HG02678 (cell line): ENCODE data around the gene TBC1D22A.

Experiments used
- ATAC-seq: cut with Tn5 transposase; IDR thresholded peaks from one replicate; pipeline ENCODE4 v1.9.1; 2021; ENCODE audit warnings: mild to moderate bottlenecking, moderate library complexity; ENCODE audit not compliant: unreplicated experiment

The TBC1D22A gene

DNA sequence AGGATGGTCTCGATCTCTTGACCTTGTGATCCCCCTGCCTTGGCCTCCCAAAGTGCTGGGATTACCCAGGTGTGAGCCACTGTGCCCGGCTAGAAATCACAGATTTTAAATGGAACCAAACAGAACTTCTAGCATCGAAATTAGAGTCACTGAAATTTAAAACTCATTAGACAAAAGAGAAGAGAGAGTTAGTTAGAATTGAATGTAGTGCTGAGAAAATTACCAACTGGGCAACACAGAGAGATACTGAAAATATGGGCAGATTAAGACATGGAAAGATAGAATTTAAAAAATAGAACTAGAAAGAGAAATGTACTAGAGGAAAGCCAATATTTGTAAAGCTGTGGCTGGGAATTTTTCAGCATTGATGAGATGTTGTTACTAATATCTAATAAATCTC is 217.9 kb downstream of the TBC1D22A start:
- no peak for ATAC-seq

DNA sequence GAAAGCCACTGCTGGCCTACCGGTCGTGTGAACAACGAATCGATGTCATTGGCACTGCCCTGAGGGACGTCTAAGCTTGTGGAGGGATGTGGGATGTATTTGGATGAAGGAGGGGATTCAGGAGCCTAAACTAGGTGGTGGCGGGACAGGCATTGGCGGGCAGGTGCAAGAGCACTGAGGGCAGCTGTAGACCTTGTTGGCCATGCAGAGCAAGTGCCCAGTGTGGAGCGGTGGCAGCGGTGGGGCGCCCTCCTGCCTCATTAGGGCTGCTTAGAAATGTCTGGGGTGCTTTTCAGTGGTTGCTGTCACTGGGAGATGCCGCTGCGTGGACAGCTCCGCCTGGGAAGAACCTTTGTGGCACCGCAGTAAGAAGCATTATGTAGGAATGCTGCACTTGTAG is 220.2 kb downstream of the TBC1D22A start:
- no peak for ATAC-seq

DNA sequence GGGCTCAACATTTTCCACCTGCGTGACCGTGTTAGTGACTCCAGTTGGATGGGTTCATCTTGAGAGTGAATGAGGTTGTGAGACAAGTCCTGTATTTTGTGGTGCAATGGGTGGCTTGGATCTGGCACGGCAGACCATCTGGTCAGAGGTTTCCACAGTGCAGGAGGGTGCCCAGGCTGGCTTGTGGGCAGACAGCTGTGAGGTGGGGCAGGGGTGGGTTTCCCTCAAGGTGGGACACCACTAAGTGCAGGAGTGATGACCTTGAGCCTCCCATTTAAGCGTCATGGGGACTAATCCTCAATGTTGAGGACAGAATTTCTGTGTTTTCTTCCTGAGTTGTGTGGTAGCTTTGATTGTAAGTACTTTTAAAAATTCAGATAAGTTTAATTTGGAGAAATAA is 220.6 kb downstream of the TBC1D22A start:
- ATAC-seq = no peak

DNA sequence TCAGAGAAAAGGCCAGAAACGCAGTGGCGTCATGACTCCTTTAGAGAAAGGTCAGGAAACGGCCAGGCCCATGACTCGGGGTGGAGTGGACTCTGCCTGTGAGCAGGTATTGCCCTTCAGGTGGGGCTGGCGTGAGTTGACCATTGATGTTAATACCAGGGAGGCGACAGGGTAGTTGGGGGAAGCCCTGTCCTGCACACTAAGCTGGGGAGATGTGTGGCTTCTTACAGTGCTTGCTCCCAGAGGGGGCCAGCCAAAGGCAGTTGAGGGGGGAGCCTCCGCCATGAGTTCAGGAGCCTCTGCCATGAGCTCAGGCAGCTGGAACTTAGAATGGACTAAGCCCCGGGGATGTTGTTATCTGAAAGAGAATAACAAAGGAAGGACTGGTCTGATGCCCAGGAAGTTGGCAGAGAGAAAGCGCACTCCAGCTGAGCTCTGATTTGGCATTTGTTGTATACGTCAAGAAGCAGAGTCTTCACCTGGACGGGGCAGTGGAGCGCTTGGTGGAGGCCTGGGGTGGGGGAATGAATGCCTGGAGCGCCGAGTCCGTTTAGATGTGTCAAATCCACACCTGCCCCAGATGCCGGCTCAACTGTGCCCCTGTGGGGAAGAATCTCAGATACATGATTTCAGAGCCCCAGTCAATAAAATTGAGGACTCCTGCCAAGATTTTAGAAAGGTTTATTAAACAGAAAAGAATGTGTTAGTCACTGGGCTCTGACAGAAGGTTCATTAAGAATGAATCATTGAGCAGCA is 222.5 kb downstream of the TBC1D22A start:
- no peak for ATAC-seq

DNA sequence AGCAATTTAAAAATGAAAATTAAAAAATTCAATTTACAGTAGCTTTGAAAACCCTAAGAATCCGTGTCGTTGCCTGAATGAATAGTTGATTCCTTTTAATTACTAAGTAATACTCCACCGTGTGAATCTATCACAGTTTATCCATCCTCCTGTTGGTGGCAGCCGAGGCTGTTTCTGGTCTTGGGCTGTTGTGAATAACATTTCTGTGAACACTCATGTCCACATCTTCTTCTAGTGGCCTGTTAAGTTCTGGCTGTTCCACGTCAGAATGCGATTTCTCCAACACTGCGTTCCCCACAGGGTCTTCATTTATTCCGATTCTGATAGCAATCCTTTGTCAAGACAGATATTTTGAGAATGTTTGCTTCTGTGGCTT is 223.0 kb downstream of the TBC1D22A start:
- no peak for ATAC-seq

DNA sequence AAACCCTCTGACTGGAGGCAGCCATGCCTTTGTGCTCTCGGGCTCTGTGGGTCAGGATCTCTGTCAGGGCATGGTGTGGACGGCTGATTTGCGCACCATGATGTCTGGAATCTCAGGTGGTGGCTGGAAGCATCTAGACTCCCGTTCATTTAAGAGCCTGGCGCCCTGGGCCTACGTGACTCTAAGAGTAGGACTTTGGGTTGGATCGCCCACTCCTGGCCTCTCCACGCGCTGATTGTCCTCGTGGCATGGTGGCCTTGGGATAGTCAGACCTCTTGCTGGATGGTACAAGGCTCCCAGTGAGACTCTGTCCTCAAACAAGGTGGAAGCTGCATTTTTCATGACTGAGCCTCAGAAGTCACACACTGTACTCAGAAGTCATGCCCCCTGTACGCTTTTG is 224.3 kb downstream of the TBC1D22A start:
- ATAC-seq = no peak

DNA sequence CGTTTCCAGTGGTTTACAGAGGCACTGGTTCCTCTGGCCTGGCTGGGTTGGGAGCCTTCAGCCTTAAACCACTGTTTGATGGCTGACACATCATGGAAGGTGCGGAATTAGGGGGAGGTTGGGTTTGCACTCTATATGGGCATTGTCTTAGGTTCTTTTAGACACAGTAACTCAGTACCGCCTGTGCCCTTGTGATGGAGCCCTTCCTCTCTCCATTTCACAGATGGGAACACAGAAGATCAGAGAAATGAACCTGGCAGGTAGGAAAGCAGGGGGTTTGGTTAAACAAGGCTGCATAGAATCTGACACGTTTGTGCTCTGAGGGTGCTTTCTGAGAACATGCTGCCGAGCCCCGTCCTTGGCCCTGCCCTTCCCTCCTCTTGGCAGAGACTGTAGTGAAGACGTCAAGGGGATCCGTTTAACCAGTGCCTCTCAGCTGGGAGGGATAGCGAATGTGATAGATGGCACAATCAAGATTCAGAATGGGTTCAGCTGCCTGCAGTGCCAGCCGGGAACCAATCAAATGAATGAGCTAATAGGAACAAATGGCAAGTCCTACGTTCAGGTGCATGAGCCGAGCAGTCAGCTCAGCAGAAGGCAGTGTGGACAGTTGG is 228.6 kb downstream of the TBC1D22A start:
- ATAC-seq = no peak

DNA sequence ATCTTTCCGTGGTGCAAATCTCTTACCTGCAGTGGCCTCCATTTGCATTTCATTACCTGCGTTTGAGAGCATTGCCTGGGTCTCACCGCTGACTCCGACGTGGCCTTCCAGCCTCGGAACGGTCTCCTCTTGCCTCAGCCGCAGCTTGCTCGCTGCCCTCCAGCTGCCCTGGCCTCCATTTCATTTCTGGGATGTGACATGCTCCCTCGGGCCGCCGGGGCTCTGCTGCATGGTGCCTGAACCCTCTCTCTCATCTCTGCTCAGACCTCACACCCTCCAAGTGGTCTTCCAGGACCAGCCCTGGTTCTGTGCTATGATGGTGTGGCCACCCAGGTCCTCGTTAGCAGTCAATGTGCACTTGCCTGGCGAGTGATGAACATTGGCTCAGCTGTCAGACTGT is 229.2 kb downstream of the TBC1D22A start:
- no peak for ATAC-seq

DNA sequence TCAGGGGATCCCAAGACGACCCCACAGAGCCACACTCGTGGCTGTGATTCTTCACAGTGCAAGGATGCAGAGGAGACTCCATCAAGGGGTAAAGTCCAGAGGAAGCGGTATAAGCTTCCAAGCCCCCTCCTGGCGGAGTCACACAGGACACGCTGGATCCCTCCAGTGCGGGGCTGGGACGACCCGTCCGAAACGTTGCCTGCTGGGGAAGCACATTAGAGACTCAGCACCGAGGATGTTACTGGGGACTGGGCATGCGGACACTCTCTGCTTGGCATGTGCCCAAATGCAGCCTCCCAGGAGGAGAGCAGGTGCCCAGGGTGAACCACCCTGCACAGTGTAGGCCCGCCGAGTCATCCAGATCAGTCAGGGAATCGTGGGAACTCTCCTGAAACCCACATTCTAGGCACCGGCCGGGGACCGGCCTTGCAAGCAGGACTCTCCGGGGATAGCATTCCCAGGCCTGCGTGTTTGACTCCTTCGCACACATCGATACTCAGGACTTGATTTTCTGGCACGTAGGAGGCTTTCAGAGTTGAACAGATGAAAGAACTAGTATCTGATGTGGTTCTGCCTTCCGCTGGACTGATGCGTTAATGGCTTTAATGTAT is 229.8 kb downstream of the TBC1D22A start:
- ATAC-seq = no peak

DNA sequence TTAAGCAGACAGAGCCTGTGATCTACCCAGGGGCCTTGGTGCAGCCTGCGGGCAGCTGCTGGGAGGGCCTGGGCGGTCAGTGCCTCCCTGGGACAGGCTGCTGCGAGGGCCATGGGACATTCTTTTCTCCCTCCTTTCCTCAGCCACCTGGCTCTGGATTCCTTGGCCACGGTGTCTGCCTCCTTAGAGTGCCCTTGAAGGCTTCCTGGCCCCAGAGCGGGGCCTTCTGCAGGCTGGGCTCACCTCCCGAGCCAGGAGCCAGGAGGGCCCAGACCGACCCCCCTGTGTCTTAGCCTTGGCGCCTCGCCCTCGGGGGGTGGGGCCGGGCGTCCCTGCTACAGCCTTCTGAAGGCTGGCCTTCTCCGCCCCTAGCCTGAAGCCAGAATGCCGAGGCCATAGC is 231.2 kb downstream of the TBC1D22A start:
- no peak for ATAC-seq

DNA sequence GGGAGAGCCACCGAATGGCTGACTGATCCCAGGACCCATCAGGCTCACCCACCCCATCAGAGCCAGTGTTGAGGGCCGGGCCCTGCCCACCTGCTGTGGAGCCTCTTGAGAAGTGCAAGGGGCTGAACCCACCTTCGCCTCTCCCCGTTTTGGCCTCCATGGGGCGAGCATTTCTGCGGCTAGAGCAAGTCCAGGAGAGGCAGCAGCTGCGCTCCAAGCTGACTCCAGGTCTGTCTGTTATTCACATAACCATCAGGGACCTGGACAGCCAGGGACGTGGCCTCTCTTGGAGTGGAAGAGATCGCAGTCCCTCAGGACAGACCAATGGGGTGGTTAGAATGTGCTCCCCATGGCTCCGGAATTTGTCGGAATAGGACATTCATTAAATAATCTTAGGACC is 231.8 kb downstream of the TBC1D22A start:
- ATAC-seq = no peak

DNA sequence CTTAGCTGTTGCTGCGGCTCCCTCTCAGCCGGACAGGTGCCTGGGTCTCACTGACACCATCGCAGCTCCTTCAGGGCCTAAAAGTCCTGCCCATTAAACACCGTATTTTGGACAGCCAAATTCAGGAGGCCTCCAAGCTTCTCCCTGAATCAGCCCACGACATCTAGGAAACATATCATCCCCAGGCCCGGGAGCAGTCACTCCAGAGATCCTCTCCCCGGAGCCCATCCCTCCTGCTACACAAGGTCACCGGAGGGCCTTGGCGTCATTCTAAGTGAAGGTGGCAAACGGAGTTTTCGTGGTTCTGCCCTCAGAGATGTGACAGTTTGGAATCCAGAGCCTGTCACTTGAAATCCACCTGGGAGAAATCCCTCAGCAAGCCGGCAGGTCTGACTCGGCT is 232.5 kb downstream of the TBC1D22A start:
- ATAC-seq = no peak

DNA sequence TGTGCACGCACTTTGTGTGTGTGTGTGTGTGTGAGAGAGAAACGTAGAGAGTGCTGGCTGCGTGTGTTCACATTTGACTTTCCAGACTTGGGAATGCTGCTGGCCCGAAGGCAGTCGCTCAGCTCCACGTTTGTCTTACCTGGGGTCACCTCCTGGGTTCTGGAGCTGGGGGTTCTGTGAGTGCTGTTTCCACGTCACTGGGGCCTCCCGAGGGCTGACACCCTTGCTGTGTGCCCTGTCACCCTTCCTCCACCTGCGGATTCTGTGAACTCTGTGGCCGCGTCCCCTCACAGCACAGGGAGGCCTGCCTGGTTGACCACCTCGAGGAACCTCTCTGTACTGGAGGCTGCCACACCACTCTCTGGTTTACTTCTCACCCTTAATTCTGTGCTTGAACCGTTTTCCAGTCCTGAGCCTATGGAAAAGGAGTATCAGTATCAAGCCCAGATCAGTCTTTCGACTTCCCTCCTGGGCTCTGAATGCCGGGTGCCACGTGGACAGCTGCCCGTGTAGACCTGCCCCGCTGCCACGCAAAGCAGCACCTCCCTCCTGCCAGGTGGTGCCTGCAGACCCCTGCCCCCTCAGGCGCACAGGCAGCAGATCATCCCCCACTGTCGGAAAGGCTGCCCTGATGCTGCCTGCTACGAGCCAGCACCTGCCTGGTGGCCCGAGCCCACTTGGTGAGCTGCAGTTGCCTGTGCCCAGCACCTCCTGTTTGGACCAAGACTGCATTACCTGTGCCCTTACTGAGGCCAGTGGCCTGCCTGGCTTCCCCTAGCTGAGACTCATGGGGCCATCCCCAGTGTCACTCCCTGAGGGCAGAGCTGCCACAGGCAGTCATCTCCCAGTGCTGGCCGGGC is 233.3 kb downstream of the TBC1D22A start:
- no peak for ATAC-seq

DNA sequence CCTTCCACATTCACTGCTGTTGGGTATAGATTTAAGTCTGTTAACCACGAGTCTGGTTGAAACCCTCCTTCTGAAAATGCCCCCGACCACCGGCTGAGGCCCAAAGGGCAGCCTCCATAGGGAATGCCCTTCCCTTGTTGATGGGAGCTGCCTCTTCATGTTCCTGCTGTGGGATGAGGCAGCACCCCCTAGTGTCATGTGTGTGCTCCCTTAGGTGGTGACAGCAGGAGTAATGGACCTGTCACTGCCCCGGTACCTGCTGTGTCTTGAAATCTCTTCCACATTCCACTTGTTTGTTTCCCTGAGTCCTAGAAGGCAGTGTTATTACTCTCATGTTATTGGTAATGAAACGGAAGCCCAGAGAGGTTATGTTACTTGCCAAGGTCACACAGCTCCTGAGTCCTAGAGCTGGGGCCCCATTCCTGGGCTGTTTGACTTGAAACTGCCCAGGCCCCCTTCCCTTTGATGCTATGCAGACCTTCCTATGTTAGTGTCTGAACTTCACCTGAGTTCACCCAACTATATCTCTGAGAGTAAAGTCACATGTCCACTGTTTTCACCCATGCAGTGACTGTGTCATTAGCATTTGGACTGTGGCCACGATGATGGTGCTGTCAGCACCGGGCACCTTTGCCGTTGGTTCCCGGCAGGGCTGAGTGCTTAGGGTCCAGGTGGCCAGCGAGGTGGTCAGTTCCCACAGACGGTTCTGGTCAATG is 234.3 kb downstream of the TBC1D22A start:
- ATAC-seq = no peak

DNA sequence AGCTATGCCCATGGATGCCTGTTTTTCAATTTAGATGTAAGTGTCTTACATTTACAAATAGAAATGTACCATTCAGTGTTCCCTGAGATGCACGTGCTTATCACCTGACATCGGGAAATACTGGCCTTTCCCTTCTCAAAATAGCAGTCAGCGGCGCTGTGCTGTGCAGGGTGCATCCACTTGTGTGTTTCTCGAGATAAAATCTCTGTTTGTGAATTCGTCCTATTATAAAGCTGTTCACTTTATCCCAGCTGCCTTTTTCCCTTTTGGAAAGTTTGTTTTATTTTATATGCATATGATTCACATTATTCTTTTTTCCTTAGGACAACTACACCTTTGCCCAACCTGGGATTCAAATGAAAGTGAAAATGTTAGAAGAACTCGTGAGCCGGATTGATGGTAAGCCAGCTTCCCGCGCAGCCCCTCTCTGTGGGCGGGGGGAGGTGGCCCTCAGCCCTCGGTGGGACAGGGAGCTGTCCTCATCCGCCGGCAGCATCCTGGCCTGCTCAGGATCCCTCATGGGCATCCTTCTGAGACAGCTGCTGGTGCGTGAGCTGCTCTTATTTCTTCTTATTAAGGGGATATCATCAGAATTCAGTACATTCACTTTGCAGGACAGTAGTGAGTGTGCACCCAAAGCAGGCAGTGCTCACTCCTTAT is 235.0 kb downstream of the TBC1D22A start:
- ATAC-seq = no peak

DNA sequence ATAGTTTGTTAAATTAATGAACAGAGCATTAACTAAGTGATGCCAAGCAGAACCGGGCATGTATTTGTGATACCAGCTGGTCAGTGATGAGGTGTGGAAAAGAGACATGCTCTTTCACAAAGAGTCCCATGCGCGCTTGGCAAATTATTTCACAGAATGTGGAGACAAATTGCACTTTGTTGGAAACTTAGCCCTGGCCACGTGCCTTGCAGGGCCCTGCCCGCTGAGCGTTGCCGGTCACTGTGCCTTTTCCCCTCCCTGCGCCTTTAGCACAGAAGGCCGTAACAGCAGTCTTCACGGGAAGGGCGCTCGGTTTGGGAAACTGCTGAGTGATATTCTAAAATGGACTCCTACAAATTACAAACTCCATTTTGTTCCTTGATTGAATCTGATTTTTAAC is 235.9 kb downstream of the TBC1D22A start:
- ATAC-seq = no peak

DNA sequence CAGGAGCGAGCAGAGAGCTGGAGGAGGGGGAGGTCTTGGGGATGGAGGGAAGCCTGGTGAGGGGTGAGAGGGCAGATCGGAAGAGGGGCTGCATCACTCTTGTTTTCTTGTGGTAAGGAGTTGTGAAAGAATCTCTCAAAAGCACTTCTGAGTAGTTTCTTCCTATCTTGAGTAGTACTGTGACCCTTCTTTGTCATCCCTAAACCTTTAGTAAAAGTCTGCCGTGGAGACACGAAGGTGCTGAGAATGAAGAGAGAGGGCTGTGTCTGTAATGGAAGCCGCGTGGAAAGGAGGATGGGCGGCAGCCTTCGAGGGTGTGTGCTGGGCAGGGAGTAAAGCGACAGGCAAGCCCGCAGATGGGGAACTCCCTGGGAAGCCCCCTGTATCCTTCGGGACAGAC is 237.8 kb downstream of the TBC1D22A start:
- ATAC-seq = no peak

DNA sequence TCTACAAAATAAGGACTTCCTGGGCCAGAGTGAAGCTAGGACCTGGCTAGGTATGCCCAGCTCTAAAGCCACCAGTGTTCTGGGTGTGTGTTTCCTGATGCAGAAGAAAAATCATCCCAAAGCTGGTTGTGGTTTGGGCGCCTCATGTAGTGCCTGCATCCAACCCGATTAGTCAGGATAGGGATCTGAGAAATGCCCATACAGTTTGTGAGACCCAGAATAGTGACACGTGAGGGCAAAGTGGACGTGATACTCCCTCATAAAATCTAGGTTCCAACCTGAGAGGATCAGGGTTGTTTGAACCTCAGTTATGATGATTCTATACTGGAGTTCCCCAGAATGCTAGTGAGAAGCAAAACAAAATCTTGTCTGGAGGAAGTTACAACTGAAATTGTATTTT is 238.4 kb downstream of the TBC1D22A start:
- ATAC-seq = no peak

DNA sequence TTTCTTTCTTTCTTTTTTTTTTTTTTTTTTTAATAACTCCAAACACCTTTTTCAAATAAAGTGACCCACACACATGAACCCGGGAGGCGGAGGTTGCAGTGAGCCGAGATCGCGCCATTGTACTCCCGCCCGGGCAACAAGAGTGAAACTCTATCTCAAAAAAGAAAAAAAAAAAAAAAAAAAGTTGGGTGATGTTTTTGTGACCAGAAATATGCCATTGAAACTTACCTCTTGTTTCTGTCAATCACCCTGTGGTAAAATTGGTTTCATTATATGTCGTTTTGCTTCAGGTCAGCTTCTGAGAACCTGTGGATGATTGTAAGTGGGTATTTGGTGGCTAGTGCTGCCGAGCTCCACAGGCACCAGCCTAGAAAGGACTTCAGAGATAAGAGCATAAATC is 238.8 kb downstream of the TBC1D22A start:
- ATAC-seq = no peak

DNA sequence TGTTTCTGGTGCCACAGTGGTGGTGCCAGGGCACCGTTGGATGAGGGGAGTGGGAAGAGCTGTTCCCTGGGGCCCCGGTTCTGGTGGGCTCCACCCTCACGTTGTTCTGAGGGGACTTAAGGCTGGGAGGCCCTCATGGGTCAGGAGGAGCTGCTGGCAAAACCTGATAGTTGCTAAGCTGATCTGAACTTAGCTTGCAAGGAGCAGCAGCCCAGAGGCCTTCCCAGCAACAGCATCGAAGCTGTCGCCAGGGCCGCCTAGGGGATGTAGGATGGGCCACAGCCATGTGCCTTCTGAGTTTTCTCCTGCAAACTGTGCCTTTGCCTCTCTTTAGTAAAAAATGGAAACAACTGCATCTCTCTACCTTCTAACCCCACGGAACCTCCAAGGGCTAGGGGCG is 240.2 kb downstream of the TBC1D22A start:
- ATAC-seq = no peak
